HG03432 (cell line): Measurements from ENCODE around the gene THADA.

Experiments used
- ATAC-seq: cut with Tn5 transposase; IDR thresholded peaks from one replicate; pipeline ENCODE4 v1.9.1; 2021; ENCODE audit warnings: mild to moderate bottlenecking, moderate library complexity; ENCODE audit not compliant: unreplicated experiment

Gene THADA

DNA sequence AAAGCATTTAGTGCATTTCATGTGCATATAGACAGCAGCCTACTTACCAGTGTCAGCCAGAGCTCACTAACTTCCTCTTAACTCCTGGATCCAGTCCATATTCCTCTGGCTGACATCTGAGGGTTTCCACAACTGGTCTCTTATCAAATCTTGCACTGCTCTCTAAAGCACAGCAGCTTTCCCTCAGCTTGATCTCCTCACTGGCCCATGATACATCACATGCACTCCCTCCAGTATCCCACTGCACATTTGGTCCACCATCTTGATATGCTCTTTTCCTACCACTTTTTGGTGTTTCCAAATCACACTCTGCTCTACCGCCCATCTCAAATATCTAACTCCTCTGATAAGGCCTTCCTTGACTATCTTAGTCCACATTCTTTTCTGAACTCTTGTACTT, 264.4 kb downstream of the THADA start:
- no peak for ATAC-seq

DNA sequence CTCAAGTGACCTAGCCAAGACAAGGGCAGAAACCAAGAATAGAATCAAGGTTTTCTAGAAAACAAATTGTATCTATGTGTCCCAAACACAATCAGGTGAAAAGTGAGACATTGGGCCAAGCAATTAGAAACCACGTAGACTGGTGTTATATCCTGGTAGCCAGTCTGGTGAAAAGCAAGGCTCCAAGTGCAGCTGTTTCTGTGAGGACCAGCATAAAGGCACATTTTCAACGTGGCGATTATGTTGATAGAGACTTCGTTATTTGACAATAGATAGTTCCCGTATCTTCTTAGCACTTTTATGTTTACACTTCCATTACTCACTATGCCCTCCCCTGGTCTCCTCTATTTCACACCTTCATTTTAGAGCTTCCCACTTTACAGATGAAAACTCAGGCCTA, 266.2 kb downstream of the THADA start:
- ATAC-seq: no peak

DNA sequence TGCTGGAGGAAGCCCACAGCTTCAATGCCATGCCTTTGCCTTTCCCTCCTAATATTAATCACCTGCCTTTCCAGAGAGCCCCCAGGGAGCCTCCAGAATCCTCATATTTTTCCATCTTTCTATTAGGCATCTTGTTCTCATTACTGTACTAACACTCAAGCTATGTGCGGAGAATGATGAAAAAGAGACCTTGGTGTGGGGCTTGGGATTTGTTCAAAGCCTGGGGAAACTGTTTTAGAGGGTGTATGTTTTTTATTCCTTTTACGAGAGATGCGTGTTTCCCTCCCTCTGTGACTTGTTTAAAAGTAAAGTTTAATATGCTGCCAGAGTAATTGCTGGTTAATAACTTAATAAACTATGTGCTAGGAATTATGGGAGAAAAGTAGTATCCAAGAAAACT, 267.0 kb downstream of the THADA start:
- ATAC-seq: no peak

DNA sequence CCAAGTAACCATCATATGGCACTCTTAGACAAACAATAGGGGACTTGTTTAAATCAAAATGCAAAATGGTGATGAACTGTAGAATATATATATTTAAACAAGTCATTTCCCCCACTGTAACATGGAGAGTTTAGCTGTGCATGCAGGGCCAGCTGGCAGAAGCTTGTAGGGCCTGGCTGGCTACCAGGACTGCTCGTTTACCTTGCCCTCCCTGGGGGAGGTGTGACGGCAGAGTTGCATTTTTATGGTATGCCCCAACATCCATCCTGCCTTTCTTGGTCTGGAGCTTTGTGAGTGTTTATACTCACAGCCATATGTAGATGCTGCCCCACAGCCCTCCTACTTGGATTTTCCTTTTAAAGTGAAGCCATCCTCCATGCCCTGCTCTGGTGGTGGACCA, 267.7 kb downstream of the THADA start:
- no peak for ATAC-seq

DNA sequence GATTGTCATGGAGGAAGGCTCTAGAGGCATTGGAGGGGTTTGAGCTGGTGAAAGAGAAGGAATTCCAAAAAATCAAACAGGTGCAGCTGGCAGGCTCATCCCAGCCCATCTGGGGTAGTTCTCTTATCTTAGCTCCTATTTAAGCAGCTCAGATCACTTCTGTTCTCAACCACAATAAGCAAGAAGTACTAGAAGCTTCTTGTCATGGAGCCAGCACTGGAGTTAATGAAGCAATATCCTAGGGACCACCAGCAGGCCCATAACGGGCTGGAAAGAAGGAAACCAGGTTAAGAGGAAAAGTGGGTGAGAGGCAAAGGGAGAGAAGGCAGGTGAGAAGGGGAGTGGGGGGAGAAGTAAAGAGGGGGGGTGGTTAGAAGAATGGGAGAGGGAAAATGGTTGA, 268.7 kb downstream of the THADA start:
- ATAC-seq: no peak

DNA sequence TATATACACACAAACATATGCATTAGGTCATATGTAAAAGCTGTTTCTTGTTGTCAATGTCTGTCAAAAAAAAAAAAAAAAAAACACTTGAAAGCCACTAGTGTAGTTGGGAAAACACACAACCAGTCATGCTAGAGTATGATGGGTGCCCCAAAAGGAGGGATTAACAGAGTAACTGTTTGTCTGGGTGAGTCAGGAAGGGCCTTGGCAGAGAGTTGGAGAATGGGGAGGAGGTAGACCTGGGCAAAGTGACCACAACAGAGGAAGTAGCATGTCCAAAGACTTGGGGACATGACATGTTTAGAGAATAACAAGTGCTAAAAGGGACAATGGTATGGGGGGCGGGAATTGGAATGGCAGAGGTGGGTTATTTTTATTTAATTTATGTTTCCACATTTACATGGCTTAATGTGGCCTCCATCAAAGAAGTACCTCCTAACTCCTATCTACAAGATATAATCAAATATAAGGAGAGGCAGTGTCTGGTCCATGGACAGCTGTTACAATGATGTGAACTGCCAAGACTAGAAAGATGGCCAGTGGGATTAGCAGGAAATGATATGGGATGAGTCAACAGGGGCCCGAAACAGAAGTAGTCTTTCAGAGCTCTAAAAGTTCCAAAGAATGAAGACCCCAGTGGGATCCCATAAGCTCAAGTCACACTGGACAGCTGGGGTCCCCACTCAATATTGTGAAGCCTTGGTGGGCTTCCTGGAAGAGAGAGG, 269.6 kb downstream of the THADA start:
- ATAC-seq: no peak

DNA sequence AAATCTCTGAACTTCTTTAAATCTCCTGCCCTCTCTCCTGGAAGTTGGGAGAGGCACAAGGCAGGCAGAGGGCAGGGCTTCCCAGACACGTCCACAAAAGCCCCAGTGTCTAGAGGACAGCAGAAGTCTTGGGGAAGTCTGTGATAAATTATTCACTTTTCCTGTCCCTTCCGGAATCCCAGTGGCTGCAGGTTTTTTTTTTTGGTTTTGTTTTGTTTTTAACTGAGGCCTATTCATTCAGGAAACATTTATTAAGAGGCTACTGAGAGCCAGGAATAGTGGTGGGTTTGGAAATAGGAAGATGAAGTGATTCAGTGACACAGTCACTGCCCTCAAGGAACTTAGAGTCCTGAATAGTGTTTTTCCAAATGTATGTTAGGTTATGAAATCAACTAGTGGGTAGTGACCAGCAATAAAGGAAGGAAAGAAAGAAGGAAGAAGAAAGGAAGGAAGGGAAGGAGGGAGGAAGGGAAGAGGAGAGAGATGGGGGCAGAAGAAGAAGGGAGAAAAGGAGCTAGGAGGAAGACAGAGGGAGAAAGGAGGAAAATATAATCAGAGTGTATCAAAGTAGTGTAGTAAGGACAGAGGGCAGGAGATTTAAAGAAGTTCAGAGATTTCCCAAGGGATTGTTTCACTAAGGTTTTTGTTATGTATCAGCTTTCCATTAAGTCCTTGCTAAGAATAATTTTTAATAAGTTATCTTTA, 270.6 kb downstream of the THADA start:
- ATAC-seq: no peak

DNA sequence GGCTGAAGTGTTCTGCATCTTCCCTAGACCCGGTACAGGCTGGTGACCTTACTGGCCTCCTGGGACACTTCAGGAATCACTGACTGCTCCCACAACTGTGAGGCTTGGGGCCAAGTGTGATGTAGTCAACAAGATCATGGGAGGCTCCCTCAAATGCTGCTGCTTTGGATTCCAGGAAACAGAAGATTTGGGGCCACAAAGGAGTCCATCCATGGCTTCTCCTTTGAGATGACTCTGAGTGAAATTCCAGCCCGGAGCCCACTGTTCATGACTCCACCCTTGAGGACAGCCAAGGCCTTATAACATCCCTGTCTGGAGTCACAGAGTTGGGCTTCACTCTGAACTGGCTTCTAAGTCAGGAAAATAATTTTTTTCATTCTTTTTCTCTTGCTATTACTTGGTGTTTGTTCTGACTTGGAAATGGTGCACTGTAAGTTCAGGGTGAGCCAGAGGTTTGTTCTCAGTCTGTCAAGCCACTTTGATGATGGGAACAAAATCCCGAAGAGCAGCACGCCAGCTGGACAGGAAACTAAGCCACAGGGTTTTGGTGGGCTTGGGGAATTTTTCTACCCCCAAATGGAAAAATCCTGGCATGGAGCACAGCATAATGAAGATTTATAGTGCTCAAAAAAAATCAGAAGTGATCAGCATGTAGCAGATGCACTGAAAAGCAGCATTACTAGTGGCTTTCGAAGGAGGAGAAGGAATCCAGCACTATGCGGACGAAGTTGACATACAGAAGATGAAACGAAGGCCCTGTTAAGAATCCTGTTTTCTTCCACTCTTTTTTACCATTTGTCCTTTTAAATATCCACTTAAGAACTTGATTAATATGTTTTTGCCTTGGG, 271.4 kb downstream of the THADA start:
- ATAC-seq: no peak

DNA sequence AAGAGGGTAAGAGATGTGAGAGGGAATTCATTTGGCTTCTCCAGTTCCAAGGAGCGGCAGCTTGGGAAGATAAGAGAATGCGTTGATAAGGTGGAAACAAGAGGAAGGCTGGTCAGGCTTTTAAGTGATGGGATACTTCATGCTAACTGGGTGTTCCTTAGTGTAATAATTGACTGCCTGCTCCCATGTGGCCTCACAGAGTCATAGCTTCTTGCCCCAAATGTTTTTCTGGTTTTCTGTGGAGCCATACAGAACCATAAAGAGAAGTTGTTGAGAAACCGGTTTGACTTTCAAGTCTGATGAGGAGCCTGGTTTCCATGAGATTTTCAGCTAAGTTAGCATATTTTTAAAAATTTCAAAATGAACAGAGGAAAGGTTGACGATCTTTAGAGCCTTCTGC, 272.0 kb downstream of the THADA start:
- ATAC-seq: no peak

DNA sequence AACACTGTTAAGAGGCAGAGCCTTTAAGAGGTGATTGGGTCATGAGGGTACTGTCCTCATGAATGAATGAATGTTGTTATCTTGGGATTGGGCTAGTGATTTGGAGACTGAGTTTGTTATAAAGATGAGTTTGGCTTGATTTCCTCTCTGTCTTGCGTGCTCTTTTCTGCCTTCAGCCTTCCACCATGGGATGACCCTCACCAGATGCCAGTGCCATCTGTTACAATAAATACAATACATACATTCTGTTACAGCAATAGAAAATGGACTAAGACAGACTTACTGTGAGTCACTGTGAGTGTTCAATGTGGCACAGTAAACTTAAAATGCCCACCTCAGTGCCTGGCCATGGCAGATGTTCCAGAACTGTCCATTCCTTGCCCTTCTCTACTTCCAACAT, 274.4 kb downstream of the THADA start:
- ATAC-seq: no peak

DNA sequence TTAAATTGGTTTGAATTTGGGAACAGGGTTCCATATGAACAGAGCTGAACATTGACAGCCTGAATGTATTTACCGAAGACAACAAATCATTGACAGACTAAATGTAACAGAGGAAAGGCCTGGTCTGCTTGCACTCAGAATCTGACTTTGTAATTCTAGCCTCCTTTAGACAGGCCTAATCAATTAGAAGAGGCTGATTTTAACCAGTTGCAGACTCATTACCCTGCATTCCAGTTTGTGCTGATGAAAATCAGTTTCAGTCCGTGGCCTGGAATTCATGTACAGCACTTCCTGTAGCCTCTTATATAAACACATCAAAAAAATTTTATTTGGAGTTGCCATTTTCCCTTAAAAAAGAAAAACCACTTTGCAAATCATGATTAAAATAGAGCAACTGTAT, 276.3 kb downstream of the THADA start:
- ATAC-seq: no peak

DNA sequence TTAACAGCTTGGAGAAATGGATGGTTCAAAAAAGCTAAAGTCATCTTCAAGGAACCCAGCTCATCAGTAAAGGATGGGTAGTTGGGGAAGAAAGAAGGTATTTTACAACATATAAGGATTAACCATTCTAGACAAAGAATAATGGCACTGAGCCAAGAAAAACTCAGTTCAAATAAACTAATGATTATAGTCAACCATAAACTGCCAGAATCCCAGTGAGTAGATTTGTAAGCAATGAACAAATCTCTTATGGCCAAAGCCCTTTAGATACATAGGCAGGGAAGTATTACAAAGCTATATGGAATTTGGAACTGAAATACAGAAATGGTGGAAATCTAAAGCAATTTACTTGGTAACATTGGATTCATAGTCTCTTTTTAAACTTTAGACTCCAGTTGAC, 277.0 kb downstream of the THADA start:
- ATAC-seq: no peak

DNA sequence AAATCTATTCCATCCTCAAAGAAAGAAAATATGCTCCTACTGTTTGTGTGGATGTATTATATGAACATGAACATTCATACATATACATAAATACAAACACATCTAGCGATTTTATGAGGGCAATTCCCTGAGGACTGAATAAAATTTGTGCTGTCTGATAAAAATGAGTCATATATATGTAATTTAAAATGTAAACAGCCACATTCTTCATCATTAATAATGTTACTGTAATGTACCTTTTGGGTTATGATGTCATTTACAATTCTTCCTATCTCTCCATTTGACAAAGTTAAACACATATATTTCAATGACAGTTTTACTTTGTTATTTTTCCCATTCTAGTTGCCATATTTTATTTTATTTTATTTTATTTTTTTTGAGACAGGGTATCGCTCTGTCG, 278.2 kb downstream of the THADA start:
- no peak for ATAC-seq

DNA sequence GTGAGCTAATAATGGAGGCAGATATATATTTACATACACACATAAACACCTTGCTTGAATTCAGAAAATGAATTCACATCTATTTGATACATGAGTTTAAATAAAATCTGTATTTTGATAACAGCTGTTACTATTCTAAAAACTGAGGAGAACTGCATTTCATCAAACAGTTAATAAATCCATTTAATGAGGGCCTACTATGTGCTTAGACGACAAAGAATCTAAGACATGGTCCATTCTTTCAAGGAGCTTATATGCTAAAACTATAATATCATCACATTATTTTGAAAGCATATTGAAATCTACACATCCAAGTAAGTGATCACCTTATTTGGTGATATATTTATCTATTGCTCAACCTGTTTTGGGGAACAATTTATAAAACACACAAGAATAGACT, 278.6 kb downstream of the THADA start:
- no peak for ATAC-seq

DNA sequence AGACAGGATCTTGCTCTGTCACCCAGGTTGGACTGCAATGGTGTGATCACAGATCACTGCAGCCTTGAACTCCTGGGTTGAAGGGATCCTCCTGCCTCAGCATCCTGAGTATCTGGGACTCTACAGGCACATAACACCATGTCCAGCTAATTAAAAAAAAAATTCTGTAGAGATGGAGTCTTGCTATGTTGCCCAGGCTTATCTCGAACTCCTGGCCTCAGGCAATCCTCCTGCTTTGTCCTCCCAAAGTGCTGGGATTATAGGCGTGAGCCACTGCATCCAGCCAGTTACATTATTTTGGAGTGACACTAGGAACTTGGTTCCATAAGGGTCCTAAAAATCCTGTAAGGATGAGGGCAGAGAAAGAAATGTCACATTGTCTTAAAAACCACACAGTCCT, 280.4 kb downstream of the THADA start:
- ATAC-seq: no peak

DNA sequence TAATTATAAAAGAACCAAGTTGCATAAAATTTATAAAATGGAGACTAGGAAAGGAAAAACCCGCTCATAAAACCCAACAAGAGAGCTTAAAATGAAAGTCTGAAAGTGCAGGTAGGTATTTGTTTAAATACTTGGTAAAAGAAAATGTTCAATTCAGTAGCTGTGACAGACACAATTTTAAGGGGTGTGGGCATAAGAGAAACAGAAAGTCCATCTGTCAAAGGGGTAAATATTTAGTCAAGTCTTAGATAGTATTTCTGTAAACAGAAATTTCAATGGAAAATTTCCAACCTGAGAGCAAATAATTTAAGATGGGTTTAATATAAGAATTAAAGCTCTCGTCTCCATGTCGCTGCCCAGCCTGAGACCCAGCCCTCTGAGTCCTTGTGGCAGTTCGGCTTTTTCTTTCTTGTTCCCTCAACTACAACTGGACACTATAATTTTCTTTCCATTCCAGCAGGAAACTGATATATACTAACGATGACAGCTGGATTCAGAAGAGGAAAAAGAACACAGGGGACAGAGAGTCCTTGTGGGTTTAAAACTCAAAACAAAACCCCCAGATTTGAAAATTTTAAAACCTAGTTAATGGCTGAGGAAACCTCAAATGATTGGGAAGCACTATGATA, 281.4 kb downstream of the THADA start:
- no peak for ATAC-seq

DNA sequence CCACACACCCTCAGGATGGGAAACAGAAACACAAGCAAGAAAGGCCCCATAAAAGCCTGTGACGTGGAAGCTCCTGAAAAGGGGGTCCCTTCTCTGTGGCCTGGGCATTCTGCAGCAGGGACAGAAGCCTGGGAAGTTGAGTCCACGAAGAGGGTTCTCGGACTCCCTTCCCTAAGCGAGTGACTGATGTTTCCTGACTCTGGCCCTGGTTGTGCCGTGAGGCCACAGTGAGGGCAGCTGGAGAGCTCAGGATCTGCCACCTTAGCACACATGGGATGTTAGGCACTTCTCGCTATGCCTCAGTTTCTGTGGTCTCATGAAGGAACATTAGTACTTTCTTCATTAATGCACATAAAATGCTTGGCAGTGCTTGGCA, 282.2 kb downstream of the THADA start:
- ATAC-seq: no peak

DNA sequence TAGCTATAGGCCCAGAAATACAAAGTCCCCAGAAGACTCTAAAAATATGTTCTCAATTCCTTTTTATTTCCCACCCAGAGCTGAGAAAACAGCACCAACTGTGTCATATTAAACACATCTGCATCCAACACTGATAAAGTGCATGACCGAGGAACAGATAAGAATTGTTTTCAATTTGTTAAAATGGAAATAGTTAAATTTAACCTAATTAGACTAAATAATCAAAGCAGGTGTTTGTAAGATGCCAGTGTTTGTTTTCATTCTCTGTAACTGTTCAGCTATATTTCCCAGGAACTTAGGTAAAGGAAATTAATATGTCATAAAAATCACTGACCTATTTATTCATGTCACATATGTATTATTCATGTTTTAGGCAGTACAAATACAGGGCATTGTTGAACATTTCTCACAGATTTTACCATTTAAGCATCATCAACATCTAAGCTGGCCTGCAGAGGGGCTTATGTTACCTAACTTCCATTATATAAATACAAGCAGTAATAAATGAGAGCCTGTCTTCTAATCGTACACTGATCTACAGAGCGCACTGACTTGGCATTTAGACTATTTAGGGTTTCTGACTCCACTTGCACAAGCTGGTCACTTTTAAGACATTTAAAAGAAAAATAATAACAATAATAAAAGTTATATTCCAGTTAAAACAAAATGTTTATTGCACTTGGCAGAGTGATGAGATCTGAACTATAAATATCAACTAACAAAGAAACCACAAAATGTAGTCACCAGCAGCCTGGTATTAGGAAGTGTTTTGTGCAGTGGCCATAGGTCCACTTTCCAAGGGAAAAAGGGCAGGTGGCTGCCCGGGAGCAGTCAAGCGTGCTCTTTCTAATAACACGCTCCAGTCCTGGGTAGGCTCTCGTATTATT, 282.8 kb downstream of the THADA start:
- ATAC-seq: no peak

DNA sequence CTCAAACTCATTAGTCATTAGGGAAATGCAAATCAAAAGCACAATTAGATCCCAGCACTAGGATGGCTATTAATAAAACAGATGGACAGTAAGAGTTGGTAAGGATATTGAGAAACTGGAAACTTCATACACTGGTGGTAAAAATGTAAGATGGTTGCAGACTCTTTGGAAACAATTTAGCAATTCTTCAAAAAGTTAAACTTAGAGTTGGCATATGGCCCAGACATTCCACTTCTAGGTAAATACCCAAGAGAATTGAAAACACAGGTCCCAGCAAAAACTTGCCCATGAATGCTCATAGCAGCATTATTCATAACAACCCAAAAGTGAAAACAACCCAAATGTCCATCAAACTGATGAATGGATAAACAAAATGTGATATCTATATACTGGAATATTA, 284.6 kb downstream of the THADA start:
- no peak for ATAC-seq

DNA sequence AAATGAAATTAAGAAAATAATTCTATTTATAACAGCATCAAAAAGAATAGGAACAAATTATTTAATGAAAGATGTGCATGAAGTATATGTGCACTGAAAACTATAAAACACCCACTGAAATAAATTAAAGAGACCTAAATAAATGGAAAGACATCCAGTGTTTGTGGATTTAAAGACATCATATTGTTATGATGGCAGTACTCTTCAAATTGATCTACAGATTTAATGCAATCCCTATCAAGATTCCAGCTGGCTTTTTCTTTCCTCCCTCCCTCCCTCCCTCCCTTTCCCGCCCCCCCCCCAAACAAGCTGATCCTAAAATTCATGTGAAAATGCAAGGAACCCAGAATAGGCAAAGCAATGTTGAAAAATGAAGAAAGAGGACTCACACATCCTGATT, 285.9 kb downstream of the THADA start:
- no peak for ATAC-seq

DNA sequence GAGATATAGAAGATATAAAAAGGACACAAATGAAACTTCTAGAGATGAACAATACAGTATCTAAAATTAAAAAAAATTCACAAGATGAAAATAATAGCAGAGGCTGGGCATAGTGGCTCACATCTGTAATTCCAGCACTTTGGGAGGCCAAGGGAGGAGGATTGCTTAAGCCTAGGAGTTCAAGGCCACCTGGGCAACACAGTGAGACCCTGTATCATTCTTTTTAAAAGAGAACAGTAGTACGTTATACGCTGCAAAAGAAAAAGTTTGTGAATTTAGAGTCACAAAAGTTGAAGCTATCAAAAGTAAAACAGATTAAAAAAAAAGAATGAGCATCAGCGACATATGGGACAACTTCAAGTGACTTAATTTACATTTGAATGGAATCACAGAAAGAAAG, 287.9 kb downstream of the THADA start:
- ATAC-seq: no peak
